HG03135 (cell line): ENCODE data around the gene PCDHGA8.
"Not testable (repeated sequence)": the region's sequence is repeated elsewhere in the genome, so short reads cannot be mapped to it uniquely, and the experiment has no call there.

Experiments used
- ATAC-seq: cut with Tn5 transposase; IDR thresholded peaks from one replicate; pipeline ENCODE4 v1.9.1; 2021; ENCODE audit warnings: mild to moderate bottlenecking, moderate library complexity; ENCODE audit not compliant: unreplicated experiment

Gene PCDHGA8

DNA sequence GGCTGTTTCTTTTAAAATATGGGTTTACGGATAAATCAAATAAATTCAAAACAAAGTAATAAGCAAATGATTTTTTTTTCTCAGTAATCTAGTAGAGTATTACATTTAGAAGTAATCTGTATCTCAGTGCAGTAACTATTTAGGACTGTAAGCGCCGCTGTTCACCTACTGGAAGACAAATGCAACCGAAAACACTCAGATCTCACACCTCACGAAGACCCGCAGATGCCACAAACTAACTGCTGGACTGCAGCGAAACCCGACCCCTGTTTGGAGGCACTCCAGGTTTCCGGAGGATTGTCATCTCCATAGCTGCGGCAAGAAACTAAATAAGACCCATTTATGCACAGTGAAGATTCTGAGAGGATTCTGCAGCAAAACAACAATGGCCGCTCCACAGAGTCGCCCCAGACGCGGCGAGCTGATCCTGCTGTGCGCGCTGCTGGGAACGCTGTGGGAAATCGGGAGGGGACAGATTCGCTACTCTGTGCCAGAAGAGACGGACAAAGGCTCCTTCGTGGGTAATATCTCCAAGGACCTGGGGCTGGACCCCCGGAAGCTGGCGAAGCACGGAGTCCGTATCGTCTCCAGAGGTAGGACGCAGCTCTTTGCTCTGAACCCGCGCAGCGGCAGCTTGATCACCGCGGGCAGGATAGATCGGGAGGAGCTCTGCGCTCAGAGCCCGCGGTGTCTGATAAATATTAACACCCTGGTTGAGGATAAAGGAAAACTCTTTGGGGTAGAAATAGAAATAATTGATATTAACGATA lies at the start of gene PCDHGA8:
PCDHGA8 (plus strand) TSS at position 205 of the 770 bp plus-strand sequence; CDS start at position 386, 181 bp downstream.
- no peak for ATAC-seq

DNA sequence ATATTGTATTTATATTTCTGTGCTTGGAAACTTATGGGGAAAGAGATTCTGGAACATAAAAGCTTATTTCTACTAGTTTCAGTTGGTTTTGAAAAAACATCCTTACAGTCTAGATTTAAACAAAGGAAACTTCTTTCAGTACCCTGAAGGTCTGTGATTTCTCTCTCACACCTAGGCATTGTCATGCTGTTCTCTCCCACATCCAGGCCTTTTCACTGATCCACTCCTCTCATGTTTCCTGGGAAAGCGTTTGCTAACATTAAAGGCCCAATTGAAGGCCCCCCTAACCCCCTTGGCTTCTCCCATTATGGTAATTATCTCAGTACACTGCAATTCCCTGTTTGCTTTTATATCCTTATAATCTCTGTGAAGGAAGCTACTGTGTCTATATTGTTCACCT lies 49.7 kb upstream of the PCDHGA8 start:
- no peak for ATAC-seq

GRCh38 chr5:141343242-141343952 lies 49.0 kb upstream of the PCDHGA8 start, which contains the start of gene PCDHGA3:
TSS of gene PCDHGA3 (plus strand) at chr5:141343829. CDS start at chr5:141344034, 205 bp downstream.
- no peak for ATAC-seq

GRCh38 chr5:141343953-141344463 lies 48.4 kb upstream of the PCDHGA8 start:
- ATAC-seq: no peak

DNA sequence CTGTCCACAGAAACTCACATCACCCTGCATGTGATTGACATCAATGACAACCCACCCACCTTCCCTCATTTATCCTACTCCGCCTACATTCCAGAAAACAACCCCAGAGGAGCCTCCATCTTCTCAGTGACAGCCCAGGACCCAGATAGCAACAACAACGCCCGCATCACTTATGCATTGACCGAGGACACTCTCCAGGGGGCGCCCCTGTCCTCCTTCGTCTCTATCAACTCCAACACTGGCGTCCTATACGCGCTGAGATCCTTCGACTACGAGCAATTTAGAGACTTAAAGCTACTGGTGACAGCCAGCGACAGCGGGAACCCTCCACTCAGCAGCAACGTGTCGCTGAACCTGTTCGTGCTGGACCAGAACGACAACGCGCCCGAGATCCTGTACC lies 47.1 kb upstream of the PCDHGA8 start:
- ATAC-seq: no peak

GRCh38 chr5:141346017-141346416 lies 46.4 kb upstream of the PCDHGA8 start:
- not testable (repeated sequence) for ATAC-seq

DNA sequence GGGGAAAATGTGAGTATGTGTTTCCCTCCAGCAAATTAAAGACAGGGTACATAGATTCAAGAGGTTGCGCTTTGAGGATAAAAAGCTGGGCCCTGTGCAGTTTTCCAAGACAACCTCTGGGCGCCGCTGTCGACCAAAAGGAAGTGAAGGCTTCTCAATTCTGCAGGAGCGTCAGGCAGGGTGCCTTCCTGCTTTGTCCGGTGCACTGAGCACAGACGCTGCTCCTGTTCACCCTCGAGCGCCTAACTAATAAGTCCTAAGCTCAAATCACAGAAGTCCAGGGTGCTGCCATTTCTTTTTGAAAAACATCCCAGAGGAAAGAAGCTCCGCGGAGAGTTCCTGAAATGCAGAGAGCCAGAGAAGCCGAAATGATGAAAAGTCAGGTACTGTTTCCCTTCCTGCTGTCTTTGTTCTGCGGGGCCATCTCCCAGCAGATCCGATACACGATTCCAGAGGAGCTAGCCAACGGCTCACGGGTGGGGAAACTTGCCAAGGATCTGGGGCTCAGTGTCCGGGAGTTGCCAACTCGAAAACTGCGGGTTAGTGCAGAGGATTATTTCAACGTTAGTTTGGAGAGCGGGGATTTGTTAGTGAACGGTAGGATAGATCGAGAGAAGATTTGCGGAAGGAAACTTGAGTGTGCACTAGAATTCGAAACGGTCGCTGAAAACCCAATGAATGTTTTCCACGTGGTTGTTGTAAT lies 42.4 kb upstream of the PCDHGA8 start, which contains the start of gene PCDHGB1:
PCDHGB1 (plus strand) TSS at position 183 of the 703 bp plus-strand sequence; CDS start at position 345, 162 bp downstream.
- ATAC-seq: no peak

DNA sequence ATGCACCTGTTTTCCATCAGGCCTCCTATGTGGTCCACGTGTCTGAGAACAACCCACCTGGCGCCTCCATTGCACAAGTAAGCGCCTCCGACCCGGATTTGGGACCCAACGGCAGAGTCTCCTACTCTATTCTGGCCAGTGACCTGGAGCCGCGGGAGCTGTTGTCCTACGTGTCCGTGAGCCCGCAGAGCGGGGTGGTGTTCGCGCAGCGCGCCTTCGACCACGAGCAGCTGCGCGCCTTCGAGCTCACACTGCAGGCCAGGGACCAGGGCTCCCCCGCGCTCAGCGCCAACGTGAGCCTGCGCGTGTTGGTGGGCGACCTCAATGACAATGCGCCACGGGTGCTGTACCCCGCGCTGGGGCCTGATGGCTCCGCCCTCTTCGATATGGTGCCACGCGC lies 40.8 kb upstream of the PCDHGA8 start:
- no peak for ATAC-seq

DNA sequence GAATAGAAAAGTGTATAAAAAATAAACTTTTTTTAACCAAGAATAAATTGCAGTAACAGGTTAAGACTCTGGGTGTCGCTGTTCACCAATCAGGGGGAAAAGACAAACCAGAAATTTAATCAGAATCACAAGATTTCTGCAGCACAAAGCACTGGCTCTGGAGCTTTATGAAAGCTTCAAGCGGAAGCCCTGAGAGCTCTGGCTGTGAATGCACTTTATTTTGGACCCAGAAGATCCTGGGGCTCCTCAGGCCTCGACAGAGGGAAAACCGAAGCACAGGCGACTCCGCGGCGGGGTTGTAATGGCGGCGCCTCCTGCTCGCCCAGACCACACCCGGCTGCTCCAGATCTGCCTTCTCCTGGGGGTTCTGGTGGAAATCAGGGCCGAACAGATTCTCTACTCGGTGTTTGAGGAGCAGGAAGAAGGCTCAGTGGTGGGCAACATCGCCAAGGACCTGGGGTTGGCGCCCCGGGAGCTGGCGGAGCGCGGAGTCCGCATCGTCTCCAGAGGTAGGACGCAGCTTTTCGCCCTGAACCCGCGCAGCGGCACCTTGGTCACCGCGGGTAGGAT lies 37.4 kb upstream of the PCDHGA8 start, which contains the start of gene PCDHGA4:
PCDHGA4 (plus strand) TSS at position 122 of the 570 bp plus-strand sequence; CDS start at position 209, 87 bp downstream.
- no peak for ATAC-seq

GRCh38 chr5:141355641-141356040 lies 36.8 kb upstream of the PCDHGA8 start:
- ATAC-seq: no peak

- no peak for ATAC-seq
Observed at GRCh38 chr5:141356133-141356532, 36.3 kb upstream of the PCDHGA8 start.

- ATAC-seq: no peak
Observed at GRCh38 chr5:141356950-141357349, 35.5 kb upstream of the PCDHGA8 start.

DNA sequence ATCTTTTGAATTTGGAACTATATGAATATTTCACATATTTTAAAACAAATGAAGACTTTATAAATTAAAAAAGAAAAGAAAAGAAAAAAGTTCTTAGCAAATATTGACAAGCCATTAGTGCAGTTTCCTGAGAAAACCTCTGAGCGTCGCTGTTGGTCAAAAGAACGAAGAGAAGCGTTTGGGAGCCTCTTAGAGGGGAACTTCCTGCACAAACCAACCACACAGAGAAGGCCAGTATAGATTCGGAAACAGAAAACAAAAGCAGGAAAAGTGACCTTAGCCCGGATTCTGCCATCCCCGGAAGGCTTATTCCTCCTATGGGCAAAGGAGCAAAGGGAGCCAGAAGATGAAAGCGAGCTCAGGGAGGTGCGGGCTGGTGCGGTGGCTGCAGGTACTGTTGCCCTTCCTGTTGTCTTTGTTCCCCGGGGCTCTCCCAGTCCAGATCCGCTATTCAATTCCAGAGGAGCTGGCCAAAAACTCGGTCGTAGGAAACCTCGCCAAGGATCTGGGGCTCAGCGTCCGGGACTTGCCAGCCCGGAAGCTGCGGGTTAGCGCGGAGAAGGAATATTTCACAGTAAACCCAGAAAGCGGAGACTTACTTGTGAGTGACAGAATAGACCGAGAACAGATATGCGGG lies 32.5 kb upstream of the PCDHGA8 start, which contains the start of gene PCDHGB2:
PCDHGB2 (plus strand) TSS at position 205 of the 637 bp plus-strand sequence; CDS start at position 347, 142 bp downstream.
- ATAC-seq: no peak

DNA sequence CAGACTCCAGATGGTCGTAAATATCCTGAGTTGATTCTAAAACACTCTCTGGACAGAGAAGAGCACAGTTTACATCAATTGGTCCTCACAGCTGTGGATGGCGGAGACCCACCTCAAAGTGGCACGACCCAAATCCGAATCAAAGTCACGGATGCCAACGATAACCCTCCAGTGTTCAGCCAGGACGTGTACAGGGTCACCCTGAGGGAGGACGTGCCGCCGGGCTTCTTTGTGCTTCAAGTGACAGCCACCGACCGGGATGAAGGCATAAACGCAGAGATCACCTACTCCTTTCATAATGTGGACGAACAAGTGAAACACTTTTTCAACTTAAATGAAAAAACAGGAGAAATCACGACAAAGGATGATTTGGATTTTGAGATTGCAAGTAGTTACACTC lies 31.7 kb upstream of the PCDHGA8 start:
- ATAC-seq: no peak

DNA sequence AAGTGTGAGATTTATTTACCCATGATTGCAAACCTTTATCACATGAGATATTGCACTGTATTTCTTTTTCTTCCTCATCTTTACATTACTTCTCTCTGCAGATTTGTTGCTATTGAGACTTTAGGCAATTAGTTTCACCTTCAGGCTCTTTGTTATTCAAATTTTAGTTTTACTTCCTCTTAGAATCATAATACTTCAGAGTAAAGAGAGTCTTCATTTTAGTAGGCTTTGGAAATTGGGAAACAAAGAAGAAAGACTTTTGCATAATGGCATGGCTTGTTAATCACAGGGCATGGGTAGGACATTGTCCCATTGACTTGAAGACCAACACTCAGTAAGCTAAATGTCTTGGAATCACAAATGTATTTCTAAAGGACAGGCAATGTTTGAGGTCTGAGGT lies 29.7 kb upstream of the PCDHGA8 start:
- ATAC-seq: no peak

- no peak for ATAC-seq
Observed at GRCh38 chr5:141363952-141364660, 28.3 kb upstream of the PCDHGA8 start, which contains the start of gene PCDHGA5. TSS of gene PCDHGA5 (plus strand) at chr5:141364162. CDS start at chr5:141364331, 169 bp downstream.

DNA sequence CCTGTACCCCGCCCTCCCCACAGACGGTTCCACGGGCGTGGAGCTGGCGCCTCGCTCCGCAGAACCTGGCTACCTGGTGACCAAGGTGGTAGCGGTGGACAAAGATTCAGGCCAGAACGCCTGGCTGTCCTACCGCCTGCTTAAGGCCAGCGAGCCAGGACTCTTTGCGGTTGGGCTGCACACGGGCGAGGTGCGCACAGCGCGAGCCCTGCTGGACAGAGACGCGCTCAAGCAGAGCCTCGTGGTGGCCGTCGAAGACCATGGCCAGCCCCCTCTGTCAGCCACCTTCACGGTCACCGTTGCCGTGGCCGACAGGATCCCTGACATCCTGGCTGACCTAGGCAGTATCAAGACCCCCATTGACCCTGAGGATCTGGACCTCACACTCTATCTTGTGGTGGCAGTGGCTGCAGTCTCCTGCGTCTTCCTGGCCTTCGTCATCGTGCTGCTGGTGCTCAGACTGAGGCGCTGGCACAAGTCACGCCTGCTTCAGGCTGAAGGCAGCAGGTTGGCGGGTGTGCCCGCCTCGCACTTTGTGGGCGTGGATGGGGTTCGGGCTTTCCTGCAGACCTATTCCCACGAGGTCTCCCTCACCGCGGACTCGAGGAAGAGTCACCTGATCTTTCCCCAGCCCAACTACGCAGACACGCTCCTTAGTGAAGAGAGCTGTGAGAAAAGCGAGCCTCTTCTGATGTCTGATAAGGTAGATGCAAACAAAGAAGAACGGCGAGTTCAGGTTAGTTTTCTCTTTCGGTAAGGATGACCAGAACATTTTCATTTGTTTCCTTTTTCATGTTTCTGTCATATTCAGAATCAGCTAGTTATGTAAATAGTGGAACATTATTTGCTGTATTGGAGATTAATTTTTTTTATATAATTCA lies 26.2 kb upstream of the PCDHGA8 start:
- no peak for ATAC-seq
